Stimulated activated naive CD4-positive, alpha-beta T cell treated with Interleukin-2 at 50 U/mL for 16 hours (primary cell): ENCODE measurements around the gene PRKRIP1.
"Not testable (repeated sequence)": the region's sequence is repeated elsewhere in the genome, so short reads cannot be mapped to it uniquely, and the experiment has no call there.

Experiments
- DNase-seq: peaks from one replicate; lab custom pipeline; 2025; lab: John Stamatoyannopoulos, UW

Gene PRKRIP1

DNA sequence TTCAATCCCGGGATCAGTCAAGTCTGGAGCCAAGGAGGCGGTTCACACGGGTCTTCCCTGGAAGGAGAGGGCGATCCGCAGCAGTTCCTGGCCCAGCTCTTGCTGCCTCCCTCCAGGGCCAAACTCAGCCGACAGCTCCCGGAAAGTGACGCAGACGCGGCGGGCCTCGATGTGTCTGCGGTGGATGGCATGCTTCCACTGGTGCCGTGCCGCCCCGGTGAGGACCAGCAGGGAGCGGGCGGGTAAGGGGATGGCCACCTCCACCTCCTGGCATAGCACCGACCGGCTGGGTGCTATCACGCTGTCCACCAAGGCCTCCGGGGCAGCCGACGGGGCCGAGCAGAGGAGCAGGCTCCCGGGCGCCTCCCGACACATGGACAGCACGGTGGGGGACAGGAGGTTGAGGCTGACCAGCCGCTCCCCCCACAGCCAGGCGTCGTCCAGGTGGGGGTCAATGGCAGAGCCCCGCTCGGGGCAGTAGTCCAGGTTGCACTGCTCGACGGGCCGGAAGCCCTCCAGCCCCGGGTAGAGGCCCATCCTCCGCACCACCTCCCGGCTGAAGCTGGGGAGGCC, 61.3 kb downstream of the PRKRIP1 start:
- no peak for DNase-seq

DNA sequence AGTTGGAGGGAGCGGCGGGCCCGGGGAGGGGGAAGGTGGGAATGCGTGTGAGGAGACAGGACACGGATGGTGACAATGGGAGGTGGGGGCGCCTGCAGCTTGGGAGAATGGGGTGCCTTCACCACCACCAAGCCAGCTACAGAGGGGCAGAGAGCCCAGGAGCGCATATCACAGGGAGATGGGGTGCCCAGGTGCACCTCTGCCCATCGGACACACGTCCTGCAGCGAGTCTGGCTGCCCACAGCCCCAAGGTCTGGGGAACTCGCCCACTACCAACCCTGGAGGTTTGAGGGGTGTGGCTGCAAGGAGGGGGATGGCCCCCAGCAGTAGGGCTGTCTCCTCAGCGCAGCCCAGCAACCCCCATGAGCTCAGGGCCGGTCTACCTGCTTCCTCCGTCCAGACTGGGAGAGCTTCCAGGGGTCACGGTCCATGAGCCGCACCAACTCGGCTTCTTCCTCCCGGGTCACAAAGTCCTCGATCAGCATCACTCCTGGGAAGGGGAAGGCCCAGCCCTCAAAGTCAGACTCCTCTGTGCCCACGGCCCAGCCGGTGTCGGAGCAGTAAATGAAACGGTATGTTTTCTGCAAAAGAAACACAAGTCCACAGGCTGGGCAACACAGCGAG, 63.2 kb downstream of the PRKRIP1 start:
- no peak for DNase-seq

DNA sequence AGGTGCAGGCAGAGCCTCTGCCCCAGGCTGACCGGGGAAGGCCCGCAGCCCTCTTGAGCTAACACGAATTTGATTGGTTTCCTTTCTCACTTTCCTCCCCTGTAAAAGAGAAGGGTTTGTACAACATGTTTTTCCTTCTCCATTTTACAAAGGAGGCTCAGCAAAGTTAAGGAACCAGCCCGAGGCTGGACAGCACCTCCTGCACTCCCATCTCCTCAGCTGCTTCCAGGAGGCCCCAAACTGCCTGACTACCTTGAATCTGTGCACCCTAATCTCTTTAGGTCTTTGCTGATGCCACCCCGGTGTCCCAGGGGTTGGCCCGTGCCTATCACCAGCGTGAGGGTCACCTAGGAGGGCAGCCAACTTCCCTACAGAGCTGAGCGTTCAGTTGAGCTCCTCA, 64.3 kb downstream of the PRKRIP1 start:
- DNase-seq: no peak

DNA sequence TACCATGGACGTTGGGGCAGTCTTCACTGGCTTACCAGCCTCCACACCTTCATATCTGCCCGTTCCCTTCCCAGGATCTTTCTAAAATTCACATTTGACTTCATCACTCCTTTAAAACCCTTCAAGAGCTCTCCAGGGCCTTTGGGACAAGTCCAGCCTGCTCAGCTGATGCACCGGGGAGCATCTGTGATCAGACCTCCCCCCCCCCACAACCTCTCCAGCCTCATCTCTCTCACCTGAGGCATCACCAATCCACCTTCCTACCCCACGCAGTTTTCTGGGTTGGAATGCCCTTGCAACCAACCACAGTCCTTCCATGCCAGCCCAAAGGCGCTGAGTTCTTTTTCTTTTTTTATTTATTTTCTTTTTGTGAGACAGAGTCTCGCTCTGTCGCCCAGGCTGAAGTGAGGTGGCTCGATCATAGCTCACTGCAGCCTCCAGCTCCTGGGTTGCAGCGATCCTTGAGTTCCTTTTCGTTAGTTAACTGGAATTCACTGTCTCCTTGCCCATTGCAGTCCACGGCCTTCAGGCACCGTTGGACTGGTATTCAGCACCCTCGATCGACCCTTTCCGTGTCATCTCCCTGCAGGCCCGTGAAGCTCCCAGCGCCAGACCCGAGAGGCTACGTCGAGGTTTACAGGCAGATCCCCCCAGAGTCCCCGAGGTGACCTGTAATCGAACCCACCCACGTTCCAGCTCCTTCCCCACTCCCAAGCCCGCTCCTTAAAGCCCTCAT, 67.8 kb downstream of the PRKRIP1 start:
- DNase-seq: peak; percentile 16

DNA sequence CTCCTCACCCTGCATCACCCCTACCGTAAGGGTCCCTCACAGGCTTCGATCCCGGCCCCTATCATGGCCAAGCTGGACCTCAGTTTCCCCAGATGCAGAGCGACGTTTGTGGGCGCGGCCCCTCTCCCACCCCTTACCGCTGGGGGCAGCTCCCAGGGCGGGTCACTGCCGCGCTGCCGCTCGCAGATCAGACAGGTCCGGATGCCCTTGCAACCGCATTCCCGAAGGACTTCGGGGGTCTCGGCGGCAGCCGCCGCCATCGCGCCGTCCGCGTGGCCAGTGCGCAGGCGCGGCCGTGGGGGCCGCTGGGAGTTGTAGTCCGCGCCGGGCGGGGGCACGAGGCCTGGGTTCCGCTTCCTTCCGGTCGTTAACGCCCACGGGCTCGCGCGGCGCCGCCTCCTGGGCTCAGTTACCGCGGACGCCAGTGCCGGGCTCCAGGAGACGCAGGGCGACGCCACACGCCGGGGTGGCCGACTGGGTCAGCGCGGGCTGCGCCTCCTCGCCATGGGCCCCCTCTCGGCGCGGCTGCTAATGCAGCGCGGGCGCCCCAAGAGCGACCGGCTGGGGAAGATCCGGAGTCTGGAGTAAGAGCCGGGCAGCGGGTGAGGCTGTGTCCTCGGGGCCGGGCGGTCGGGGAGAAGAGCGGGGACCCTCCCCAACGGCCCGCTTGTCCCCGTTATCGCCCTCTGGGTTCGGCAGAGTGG, 68.6 kb downstream of the PRKRIP1 start, which contains the start of the genes ALKBH4 and LRWD1:
Gene ALKBH4 (minus strand): TSS at position 287 of the 704 bp plus-strand sequence. CDS start 27 bp downstream, at position 260.
Gene LRWD1 (plus strand): TSS at position 408 of the 704 bp plus-strand sequence. CDS start 97 bp downstream, at position 505.
- DNase-seq: peak; percentile 94

DNA sequence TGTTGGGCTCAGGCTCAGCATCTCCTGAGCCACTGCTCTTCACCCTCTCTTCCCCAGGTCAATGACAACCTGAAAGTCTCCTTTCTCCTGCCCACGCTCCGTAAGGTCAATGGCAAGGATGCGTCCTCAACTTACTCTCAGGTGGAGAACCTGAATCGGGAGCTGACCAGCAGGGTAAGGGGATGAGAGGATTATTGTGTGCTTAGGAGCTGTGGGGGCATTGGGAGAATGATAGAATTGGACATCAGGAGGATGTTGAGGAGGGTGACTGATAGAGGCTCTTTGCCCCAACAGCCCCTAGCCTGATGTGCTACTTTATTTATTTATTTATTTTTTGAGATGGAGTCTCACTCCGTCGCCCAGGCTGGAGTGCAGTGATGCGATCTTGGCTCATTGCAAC, 69.9 kb downstream of the PRKRIP1 start:
- DNase-seq: no peak

DNA sequence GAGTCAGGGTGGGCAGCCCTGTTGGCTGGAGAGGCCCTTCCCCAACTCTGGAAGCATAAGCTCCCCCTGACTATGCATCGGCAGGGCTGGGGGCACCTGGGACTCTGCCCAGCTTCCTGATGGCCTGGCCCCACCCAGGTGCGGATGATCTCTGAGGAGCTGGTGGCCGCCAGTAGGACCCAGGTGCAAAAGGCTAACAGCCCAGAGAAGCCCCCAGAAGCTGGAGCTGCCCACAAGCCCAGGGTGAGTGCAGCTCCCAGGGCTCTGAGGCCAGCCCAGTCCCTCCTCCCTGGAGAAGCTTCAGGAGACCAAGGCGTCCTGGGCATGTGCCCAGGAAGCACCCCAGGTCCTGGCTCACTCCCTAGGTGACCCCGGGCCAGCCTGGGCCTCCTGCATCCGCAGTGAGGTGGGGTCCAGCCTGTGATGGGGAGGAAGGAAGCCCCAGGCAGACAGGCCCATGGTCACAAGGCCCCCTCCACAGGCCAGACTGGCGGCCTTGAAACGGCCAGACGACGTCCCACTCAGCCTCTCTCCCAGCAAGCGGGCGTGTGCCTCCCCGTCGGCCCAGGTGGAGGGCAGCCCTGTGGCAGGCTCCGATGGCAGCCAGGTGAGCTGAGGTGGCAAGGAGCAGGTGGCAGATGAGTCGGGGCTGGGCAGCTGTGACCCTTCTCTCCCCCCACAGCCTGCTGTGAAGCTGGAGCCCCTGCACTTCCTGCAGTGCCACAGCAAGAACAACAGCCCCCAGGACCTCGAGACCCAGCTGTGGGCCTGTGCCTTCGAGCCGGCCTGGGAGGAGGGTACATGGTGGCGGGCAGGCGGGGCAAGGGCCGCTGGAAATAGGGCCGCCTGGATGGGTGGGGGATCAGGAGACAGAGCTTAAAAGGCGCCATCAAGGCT, 71.7 kb downstream of the PRKRIP1 start:
- no peak for DNase-seq

DNA sequence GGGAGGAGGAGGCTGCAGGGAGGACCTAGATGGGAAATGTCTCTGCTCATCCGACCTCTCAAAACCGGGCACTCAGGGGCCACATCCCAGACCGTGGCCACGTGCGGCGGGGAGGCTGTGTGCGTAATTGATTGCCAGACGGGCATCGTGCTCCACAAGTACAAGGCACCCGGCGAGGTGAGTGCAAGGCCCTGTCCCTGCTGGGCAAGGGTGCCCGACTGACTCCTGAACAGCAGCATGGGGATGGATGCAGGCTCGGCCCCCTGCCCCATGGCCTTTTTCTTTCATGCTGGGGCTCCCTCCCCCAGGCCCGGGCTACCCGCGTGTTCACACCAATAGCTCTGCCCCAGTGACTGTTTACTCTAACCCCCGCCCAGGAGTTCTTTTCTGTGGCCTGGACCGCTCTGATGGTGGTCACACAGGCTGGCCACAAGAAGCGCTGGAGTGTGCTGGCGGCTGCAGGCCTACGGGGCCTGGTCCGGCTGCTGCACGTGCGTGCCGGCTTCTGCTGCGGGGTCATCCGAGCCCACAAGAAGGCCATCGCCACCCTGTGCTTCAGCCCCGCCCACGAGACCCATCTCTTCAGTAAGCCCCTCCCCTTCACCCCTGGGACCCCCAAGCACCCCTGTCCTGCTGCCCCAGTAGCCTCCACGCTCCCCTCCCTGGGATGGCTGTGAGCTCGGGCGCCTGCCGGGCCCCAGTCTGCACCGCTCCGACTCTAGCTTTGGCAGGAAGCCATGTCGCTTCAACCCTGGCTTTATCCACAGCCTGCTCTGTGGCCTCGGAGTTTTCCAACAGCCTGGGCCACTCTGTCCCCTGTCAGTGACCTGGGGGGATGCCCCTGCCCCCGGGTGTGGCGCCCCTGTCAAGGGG, 72.6 kb downstream of the PRKRIP1 start:
- no peak for DNase-seq

DNA sequence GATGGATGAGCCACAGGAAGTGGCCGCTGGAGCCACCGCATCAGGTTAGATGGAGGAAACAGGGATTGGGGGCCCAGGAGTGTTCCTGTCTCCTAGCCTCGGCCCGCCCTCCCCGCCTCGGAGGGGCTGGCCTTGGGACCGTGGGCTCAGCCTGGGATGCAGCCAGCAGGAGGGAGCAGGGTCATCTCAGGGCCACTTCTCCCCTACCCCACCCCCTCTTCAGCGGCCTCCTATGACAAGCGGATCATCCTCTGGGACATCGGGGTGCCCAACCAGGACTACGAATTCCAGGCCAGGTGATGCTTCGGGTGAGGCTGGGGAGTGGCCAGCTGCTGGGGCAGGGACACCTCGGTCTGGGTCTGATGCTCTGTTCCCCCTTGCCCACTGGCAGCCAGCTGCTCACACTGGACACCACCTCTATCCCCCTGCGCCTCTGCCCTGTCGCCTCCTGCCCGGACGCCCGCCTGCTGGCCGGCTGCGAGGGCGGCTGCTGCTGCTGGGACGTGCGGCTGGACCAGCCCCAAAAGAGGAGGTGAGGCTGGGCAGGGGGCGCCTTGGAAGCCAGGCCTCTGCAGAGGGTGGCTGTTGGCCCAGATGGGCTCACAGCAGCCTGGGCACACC, 73.3 kb downstream of the PRKRIP1 start:
- no peak for DNase-seq

DNA sequence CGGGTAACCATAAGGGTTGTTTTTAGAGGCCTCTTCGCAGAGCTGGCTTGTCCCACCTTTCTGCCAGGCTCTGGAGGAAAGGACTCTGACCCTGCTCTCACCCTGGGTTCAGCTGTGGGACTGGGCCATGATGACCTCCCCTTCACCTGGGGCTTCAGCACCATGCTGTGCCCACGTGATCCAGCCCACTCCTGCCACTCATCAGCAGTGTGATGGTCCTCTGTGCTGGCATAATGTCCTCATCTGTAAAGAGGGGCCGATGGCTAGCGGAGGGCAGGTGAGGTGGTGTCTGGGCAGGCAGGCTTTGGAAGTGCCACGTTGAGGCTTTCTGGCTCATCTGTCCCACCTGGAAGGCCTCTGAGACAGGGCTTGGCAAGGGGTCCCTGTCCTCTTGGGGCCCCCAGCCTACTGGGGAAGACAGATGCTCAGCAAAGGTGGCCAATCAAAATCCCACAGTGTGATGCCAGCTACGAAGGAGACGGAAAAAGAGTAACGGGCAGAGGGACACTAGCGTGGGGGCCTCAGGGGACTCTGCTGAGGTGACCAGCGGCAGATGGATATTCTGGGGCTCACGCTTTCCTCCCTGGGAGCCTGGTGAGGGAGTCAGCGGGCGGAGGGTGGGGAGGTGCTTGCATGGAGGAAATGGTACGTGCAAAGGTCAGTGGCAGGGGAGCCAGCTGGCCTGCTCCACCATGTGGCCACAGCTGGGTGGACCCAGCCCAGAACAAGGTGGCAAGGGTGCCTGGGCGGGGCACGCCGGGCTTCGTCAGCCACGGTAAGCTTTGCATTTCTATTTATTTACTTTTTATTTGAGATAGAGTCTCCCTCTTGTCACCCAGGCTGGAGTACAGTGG, 74.0 kb downstream of the PRKRIP1 start:
- DNase-seq: no peak

DNA sequence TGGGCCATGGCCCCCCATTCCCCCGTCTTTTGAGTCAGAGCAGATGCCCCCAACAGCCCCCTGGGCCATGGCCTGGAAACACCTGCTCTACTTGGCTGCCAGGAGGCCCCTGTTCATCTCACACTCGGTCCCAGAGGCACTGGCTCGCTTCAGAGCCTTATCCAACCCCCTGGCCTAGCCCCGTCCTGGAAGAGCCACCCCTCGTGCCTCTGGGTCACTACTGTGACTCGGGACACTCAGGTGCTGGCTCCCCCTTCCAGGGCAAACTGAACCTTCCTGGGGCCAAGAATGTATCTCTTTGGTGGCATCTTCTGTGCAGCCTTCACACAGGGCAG, 75.6 kb downstream of the PRKRIP1 start:
- no peak for DNase-seq

DNA sequence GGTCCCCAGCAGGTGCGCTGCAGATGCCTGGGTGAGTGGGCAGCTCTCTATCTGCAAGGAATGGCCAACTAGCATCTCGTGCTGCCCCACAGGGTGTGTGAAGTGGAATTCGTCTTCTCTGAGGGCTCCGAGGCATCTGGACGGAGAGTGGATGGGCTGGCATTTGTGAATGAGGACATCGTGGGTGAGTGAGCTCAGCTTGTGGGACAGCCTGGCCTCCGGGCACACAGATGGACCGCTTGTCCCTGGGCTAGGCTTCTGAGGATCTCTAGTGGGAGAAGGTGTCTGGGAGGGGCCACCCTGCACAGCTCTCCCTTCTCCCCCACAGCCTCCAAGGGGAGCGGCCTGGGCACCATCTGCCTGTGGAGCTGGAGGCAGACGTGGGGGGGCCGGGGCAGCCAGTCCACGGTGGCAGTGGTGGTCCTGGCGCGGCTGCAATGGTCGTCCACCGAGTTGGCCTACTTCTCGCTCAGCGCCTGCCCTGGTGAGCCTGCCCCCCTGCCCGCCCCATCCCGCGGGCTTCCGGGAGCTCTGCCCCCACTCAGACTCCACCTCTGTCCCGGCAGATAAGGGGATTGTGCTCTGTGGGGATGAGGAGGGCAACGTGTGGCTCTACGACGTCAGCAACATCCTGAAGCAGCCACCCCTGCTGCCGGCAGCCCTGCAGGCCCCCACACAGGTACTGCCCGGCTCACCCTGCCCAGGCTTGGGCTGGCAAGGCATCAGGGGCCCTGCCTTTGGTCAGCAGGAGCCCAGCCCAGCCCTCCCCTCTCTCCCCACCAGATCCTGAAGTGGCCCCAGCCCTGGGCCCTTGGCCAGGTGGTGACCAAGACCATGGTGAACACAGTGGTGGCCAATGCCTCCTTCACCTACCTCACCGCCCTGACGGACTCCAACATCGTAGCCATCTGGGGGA, 76.2 kb downstream of the PRKRIP1 start:
- no peak for DNase-seq

DNA sequence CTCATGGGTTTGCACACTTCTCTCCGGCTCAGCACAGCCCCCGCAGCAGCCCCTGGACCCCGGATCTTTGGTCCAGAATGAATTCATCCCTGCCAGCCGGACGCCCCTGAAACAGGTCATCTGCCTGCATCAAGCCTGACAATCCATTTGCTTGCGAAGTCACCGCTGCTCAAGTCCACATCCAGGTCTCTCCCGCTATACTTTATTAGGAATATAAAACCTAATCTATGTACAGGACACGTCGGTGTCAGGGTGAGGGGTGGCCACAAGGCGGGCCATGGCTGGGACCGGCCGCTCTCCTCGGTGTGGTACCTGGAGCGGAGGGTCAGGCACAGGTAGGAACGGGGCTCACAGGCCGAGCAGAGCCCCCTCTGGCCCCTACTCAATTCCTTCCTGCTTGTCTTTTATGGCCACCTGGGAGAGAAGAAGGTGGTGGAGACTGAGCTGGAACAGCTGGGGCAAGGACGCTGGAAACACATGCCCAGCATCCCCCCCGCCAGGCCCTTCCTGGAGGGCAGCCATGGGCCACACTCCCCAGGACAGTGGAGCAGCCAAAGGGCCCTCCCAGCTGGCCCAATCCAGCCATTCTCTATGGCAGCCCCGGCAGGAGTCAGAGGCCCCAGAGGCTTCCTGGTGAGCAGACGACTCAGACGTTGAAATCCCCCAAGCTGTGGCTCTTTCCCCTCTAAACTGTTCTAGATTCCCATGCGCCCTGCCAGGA, 77.3 kb downstream of the PRKRIP1 start:
- no peak for DNase-seq

DNA sequence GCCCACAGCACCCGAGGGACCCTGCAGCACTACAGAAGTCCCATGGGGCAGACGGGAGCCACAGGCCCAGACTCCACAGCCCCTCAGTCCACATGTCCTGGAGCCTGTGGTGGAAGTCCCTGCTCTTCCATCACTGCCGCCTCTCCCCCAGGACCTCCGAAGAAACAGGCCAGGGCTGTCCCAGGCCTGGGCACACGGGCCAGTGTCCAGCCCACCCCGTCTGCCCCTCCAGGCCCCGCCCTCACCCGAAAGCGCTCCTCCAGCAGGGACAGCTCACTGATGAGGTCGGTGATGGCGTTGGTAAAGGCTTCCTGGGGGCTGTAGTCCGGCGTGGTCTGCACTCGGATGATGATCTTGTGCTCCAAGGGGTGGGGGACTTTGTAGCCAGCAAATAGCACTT, 78.0 kb downstream of the PRKRIP1 start:
- not testable (repeated sequence) for DNase-seq

DNA sequence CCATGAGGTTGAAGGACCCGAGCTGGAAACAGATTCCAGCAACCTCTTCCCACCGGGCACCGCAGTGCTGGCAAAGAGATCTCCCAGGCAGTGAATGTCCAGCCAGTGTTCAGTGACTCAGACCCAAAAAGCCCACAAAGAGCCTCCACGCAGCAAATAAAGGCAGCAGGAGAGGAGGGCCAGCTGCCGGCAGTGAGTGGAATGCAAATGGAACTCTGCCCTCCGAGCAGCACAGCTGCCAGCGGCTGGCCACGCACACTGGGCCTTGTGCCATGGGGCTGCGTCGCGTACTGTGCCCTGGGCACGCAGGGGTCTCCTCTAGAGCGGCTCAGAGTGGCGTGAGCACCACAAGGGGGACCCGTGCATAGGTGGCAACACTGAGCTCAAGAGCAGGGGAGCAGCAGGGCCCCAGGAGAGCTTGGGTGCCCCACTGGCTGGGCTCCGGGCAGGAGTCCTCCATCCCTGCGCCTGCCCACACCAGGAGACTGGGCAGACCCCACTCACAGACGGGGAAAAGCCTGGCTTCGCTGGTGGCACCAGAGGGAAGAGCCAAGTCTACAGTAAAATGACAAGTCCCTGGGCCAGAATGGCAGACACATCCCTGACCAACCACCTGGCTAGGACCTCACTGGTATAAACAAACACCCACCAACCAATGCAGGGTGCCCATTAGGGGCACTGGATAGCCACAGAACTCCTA, 78.7 kb downstream of the PRKRIP1 start:
- not testable (repeated sequence) for DNase-seq
